NCI-H82 treated with DMSO at 0.1 percent for 48 hours (cell line): Measurements from ENCODE around the gene ARHGEF10L.

Experiments
- DNase-seq: peaks from one replicate; lab custom pipeline; 2025; ENCODE audit not compliant: unreplicated experiment; lab: John Stamatoyannopoulos, UW

Gene ARHGEF10L

DNA sequence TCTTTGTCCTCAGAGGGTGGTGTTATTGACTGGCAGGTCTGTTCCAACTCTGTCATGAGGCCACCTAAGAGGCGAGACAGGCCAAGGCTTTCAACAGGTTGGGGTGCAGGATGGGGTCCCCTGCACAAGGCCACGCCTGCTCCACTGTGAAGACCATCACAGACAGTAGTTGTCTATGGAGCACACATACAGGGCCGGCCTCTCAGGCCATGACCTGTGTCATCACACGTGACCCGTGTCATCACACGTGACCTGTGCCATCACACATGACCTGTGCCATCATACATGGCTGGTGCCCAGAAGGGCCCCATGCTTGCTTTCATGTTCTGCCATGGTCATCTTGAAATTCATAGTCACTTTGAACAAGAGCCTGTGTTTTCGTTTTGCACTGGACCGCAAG lies 91.9 kb downstream of the ARHGEF10L start:
- DNase-seq = no peak

DNA sequence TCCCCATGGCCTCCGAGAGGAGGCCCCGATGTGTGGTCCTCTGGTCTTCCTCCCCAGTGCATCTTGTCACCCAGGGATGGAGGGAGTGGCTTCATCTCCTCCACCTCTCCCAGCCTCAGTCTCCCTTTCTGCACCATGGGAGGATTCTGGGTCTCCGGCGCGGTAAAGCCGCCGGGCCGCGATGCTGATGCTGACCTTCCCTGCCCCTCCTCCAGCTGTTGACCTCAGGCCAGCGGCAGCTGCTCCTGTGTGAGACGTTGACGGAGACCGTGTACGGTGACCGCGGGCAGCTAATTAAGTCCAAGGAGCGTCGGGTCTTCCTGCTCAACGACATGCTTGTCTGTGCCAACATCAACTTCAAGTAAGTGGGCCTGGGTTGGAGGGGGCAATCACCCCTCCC lies 92.6 kb downstream of the ARHGEF10L start:
- DNase-seq = no peak

DNA sequence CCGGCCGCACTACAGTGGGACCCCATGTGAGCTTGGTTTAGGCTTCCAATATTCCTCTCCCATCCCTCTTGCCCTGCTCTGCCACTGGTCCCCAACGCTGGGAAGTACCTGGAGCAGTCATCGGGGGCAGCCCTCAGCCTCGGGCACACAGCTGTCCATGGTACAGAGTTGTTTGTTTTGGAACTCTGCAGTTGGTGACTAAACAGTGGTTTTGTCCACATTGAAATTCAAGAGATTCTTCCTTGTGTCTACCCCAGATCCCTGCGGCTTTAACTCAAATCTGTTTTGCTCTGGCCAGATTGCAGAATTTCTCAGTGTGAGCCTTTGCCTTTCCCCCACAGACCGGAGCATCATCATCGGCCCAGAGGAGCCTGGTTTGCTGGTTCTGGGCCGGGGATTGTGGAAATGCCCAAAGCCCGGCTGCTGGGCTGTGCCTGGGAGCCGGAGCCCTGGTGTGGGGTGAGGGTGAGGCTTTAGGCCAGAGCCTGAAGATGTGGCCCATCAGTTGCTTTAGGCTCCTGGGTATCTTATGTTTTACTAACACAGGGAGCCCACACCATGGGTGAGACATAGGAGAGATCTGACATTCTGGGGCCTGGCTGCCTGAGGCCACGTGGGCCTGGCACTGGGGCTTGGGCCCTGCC lies 93.2 kb downstream of the ARHGEF10L start:
- no peak for DNase-seq

DNA sequence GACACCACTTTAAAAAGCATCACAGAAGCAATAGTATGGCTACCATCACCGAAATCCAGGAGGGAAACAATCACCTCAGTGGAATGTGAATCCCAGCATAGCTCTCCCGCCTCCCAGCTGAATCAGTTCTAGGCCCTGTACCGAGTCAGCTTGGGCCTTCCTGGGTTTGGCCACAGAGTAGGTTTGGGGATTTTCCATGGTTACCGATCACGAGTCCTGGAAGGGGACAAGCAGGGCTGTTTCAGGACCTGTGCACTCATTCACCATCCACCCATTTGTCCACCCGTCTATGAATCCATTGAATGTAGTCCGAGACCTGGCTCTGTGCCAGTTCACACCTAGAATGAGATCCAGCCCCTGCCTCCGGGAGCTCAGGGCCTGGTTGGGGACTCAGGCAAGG lies 94.2 kb downstream of the ARHGEF10L start:
- no peak for DNase-seq

DNA sequence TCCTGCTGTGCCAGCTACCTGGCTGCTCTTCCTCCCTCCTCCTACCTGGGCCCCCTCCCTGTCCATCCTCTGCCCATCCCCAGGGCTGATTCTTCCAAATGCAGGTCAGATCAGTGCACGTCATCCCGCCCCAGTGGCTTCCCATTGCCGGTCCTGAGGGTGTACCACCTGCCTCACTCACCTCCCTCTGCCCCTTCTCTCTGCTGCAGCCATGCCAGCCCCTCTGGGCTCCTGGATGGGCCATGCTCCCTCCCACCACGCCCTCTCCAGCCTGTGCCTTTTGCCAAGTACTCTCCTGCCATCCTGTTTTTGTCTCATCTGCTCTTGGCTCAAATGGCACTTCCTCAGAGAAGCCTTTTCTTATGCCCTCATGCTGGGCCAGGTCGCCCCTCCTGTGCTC lies 95.8 kb downstream of the ARHGEF10L start:
- DNase-seq = no peak

DNA sequence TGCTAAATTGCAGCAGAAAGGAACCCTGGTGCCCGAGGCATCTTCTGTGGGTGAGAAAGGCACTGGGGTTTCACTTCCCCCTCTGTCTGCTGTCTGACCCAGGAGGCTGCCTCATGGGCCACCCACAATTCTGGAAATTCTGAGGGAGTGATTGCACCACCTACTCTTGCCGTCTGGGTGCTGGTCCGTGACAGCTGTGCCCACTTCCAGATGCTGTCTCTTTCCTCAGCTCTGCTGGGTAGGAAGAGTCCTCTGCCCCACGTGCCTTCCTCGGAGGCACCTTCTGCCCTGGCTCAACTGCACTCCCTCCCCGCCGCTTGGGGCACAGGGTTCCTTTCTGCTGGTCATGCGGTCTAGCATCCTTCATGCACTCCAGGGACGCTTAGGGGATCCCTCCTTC lies 96.3 kb downstream of the ARHGEF10L start:
- no peak for DNase-seq

DNA sequence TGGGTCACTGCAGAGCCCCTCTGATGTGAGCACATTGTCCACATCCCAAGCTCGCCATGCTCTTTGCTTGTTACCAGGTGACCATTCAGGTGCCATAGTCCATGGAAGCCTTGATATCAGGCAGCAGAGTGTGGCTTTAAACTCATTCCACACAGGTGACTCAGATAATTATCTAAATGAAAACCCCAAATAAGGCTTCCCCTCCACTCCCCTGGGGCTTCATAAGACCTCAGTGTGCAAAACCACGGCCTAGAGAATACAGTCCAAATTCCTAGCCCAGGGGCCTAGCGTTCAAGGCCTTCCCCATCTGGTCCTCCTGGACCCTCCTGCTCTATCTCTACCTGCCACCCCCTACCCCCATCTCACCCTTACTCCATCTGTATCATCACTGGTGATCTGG lies 97.1 kb downstream of the ARHGEF10L start:
- DNase-seq = no peak

DNA sequence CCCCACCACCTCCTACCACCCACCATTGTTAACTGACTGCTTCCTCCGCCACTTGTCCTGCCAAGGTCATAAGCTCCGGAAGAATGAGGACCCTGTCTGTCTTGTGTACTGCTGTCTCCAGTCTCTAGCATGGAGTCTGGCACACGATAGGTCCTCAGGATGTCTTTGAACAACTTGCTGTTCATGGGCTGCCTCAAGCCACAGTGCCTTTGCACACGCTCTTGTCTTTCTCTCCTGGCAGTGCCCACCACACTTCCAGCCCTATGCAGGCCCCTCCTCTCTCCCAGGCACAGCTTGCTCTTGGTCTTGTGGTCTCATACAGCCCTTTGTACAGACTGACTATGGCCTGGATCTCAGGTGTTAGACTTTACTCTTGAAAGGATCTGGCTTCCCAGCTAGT lies 97.6 kb downstream of the ARHGEF10L start:
- no peak for DNase-seq

DNA sequence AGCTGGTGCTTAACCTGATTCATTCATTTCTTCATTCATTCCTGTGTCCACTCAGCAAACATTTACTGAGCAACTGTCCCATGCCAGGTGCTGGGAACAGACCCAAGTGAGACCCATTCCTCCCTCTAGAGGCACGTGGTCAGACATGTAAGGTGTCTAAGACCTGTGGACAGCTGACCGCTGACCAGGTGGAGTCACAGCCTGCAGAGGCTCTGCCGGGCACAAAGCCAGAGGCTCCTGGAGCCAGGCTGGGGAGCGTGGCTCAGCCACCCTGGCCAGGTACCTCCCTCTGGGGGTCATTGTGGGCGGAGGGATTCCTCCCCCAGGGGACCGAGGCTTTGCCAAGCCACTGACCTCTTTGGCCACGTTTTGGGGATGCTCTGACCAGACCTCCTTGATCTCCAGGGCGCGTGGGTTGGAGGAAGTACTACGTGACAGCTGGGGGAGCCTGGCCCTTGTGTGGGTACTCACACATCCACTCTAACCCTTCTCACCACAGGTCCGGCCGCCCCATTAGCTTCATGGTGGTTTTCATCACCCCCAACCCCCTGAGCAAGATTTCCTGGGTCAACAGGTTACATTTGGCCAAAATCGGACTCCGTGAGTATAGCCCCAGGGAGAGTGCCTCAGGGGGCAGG lies 100.3 kb downstream of the ARHGEF10L start:
- DNase-seq = no peak

DNA sequence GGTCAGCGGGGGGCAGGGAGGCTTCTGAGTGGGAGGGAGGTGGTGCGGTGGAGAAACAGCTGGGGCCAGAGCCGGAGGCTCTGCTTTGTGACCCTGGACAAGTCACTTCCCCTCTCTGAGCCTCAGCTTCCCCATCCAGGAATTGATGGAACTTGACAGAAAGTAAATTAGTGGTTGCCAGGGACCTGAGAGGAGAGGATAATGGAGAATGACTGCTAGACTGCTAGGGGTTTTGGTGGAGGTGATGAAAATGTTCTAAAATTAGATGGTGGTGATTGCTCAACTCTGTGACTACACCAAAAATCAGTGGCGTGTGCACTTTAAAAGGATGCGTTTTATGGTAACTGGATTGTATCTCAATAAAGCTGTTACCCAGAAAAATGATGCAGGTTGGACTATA lies 100.9 kb downstream of the ARHGEF10L start:
- DNase-seq = no peak

DNA sequence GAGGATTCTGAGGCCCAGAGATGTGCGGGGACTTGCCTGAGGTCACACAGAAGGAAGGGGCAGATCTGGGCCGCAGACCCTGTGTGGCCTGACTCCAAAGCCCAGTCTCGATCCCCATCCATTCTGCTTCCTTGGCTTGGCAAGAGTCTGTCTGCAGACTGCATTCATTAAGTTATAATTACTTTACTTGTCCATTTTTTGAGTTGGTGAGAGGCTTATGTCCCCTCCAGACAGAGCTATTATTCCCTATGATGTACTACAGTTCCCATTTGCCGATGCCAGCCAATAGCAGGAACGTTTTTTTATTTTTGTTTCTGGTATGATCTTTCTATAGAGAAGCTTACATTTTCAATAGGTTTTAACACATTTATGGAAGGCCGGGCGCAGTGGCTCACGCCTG lies 101.5 kb downstream of the ARHGEF10L start:
- no peak for DNase-seq

DNA sequence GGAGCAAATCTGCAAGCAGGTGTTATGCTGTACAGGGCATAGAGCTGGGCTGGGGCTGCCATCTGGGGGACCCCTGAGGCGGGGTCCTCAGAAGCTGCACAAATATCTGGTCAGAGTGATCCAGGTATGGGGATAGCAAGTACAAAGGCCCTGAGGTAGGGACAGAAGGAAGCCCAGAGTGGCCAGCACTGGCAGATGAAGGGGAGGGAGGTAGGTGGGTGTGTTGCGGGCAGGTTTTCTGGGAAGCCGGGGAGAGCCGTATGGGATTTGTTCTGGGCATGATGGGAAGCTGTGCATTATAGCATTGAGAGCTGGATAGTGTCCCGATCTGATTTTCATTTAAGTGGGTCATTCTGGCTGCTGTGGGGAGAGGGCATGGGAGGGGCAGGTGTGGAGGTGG lies 102.7 kb downstream of the ARHGEF10L start:
- no peak for DNase-seq

DNA sequence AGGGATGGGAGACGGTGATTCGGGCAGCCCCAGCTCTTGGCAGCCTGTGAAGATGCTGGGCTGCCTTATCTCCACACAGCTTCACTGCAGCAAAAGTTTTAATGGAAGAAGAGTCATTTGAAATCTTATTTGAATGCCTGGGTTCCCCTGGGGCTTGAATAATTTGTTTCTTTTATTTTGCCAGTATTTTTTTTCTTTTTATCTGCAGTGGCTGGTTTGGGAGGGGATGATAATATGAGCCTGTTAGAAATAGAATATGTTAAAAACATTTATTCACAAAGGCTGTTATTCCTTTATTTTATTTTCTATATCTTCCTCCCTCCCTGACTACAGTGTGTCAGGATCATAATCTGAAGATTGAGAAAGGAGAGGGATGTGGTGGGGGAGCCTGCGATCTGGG lies 103.4 kb downstream of the ARHGEF10L start:
- no peak for DNase-seq

DNA sequence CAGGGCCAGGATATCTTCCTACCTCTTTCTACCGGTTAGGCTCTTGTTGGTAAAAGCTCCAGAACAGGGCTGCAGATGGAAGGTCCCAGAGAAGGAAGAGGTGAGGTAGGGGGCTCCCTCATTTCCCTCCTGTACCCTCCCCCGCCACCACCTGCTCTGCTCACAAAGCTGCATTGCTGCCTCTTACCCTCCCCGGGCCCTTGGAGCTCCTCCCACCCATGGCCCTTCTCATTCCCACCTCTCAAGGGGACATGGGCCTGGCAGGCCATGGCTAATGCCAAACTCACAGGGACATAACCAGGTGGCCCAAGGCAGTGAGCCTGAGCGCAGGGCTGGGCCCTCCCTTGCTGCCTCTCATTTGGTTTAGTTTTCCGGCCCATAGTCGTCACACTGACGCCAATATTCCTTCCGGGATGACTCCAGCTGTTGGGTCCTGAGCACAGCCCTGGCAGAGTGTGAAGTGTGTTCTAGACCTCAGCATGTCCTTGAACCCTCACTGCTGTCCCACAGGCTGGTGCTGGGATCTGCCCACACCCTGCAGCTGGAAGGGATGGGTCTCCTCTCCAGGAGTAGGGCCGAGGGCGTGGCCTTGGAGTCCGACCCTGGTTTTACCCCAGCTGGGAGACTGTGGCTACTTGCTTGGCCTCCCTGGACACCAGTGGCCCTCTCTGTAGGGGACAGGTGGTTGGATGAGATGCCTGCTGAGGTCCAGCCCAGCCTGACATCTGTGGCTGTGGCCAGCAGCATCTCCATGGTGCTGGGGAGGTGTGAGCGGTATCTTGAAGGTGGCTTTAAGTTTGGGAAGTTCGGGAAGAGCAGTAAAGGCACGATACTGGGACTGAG lies 104.6 kb downstream of the ARHGEF10L start:
- DNase-seq = peak; percentile 3

DNA sequence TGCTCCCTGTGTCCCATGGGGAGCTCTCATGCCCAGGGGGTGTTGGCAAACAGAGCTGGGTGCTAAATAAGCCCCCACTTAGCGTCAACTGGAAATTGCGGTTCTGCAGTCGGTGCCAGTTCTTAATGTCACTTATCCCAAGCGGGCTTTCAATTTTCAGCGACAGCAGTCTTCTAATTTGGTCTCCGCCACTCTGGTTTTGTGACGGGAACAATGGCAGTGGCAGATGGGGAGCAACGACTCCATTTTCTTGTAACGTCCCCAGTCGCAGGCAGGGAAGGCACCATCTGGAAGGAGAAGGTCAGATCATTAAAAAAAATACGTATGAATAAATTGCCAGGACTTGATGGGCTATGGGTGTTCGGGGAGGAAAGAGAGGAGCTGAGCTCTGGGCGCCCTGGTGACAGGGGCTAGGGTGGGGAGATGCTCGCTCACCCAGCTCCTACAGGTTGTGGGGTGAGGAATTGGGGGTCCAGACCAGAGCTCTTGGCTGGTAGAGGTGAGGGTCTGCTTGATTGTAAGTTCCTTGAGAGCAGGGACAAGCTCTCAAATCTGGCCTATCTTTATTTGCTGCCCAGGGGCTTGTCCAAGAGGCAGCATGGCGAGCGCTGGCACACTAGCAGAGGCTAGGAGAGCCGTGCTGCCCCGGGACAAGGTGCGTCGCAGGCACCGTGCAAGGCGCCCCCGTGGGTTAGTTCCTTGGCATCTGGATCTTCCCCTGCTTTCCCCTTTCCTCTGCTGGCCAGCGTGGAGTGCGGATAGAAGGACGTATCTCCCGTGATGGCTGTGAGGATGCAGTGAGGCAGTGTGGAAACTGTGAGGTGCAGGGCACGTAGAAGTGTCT lies 105.8 kb downstream of the ARHGEF10L start:
- no peak for DNase-seq

DNA sequence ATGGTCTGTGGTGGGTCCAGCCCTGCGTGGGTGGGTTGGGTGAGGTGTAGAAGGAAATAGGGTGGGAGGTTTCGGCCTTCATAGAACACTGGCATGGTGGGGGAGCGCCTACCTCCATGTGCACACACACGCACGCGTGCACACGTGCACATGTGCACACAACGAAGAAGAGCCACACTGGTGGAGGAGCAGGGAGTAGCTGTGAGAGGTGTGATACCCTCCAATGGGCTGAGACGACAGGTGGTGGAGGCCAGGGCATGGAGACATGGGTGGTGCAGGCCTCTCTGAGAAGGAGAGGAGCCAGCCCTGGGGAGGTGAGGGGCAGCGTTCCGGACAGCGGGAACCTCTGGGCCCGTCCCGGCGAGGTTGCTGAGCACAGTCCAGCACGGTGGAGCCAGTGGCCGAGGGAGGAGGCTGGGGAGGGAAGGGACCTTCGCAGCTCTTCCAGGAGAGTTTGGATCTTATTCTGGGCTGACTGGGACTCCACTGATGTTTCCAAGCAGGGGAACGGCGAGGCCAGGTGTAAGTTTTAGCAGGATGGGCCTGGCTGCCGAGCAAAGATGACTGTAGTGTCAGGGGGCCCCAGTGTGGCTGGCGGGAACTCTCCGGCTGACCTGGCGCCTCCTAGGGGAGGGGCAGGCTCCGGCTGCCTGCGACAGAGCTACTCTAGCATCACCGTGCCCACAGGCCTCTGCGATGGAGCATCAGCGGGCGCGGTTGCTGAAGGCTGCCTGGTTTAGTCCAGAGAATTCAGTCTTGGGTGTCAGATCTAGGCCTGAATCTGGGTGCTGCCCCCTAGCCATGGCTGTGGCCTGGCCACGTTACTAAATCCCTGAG lies 107.2 kb downstream of the ARHGEF10L start:
- DNase-seq = no peak

DNA sequence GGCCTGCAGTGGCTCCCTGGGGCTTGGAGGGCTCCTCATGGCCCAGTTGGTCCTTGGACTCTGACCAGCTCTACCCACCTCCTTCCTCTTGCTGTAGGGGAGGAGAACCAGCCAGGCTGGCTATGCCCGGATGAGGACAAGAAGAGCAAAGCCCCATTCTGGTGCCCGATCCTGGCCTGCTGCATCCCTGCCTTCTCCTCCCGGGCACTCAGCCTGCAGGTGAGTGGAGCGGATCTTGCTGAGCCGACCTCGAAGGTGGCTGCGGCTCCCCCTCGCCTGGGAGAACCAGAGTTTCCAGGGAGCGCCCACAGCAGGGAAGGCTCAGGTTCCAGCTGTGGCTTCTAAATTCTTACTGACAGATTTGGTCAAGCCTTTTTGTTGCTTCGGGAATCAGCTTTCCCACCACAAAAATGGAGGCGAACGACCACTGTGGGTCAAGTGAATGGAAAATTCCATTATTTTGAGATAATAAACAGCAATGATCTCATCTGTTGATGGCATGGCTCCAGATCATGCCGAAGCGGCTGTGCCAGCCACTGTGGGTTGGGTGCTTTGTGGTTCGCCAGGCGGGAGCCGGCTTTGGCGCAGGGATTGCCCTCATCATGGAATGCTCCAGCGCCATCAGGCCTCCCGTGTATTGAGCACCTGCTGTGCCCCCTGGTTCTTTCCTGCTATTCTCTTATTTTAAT lies 109.1 kb downstream of the ARHGEF10L start:
- DNase-seq = no peak

DNA sequence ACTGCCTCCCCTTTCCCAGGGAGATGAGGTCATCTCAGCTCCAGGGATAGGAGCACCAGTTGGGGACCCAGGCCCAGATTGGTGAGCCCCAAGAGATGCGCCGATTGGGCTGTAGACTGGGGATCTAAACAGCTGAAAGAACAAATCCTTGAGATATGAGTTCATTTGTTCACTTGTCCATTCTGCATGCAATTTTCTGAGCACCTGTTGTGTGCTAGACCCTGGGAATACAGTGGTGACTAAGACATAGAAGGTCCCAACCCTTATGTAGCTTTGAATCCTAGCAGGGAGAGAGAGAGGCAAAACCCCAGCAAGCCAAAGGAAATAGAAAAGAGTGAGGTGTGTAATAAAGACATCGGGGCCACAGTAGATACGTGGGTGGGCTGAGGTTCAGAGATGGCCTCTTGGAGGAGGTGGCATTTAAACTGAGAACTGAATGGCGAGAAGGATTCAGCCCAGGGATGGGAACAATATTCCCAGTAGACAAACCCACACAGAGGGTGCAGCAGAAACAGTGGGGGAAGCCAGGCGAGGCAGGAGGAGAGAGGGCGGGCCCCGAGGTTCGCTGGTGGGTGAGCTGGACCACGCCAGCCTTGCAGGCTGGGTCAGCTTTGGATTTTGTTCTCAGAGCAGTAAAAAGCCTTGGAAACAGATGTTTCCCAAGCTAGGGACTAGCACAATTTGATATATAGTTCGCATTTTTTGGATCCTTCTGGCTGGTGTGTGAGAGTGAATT lies 110.0 kb downstream of the ARHGEF10L start:
- no peak for DNase-seq

DNA sequence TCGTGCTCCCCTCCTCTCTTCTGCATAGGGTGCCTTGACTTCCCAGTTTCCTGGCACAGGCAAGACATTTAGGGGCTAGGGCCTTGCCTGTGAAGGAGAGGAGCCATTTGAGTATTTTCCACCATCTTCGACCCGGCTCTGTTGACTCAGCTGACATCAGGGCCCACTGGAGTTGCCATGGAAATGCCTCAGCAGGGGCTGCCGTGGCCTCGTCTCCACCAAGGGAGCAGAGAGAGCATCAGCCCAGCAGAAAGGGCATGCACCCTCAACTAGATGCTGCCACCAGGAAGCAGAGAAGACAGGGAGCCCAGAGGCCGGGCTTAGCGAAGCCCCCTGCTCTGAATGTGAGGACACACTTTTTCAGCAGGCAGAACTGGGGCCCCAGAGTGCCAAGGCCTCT lies 113.8 kb downstream of the ARHGEF10L start:
- DNase-seq = no peak
